ENCODE data around the gene BTBD16.
A peak's percentile ranks its signal among the peaks of the same experiment; 100 is the strongest.

BTBD16 gene

GRCh38 chr10:122341141-122341810, 70.2 kb downstream of the BTBD16 start:
- Histone ChIP-seq H3K9me3 (ENCODE audit: insufficient read depth, low read length) (no peaks in the 10 kb centered on the region), H3K4me3 (ENCODE audit: insufficient read length, low read depth) (no peak overlapping the region), H3K36me3 (ENCODE audit: insufficient read depth, insufficient read length, low read length) (no peaks in the 10 kb centered on the region), H3K4me1 (ENCODE audit: insufficient read depth, insufficient read length) (no peaks in the 10 kb centered on the region), H3K9ac (ENCODE audit: insufficient read length, low read depth) (no peak overlapping the region), H3K27me3 (ENCODE audit: insufficient read depth, insufficient read length) (no peaks in the 10 kb centered on the region)
- DNase-seq (ENCODE audit: low read depth, low spot score) = no peak
- no peak for TF ChIP-seq ZNF274 (IDR thresholded peaks at IDR 0.05; ENCODE audit: low read depth, low read length)
- TF ChIP-seq YY1 (IDR thresholded peaks at IDR 0.05; ENCODE audit: insufficient read depth, insufficient read length) = no peak
- no peak for TF ChIP-seq SUZ12 (IDR thresholded peaks at IDR 0.05; ENCODE audit: extremely low read depth, insufficient read depth, insufficient read length)

- Histone ChIP-seq H3K27me3 (ENCODE audit: insufficient read depth, insufficient read length) (no peaks in the 10 kb centered on the region), H3K4me3 (ENCODE audit: insufficient read length, low read depth) (no peak overlapping the region), H3K36me3 (ENCODE audit: insufficient read depth, insufficient read length, low read length) (no peaks in the 10 kb centered on the region), H3K9me3 (ENCODE audit: insufficient read depth, low read length) (no peaks in the 10 kb centered on the region), H3K4me1 (ENCODE audit: insufficient read depth, insufficient read length) (no peaks in the 10 kb centered on the region), H3K9ac (ENCODE audit: insufficient read length, low read depth) (no peak overlapping the region)
- DNase-seq (ENCODE audit: low read depth, low spot score) = peak; percentile 18
- TF ChIP-seq ZNF274 (IDR thresholded peaks at IDR 0.05; ENCODE audit: low read depth, low read length) (no peak), SUZ12 (IDR thresholded peaks at IDR 0.05; ENCODE audit: extremely low read depth, insufficient read depth, insufficient read length) (no peak), YY1 (IDR thresholded peaks at IDR 0.05; ENCODE audit: insufficient read depth, insufficient read length) (no peak)
Measured at GRCh38 chr10:122342293-122343134, 71.4 kb downstream of the BTBD16 start.

- H3K9ac ChIP-seq (ENCODE audit: insufficient read length, low read depth) = no peak overlapping the region
- TF ChIP-seq SUZ12 (IDR thresholded peaks at IDR 0.05; ENCODE audit: extremely low read depth, insufficient read depth, insufficient read length) = no peak
- no peak for TF ChIP-seq ZNF274 (IDR thresholded peaks at IDR 0.05; ENCODE audit: low read depth, low read length)
- TF ChIP-seq YY1 (IDR thresholded peaks at IDR 0.05; ENCODE audit: insufficient read depth, insufficient read length) = no peak
Measured at GRCh38 chr10:122343135-122343800, 72.2 kb downstream of the BTBD16 start.

DNA sequence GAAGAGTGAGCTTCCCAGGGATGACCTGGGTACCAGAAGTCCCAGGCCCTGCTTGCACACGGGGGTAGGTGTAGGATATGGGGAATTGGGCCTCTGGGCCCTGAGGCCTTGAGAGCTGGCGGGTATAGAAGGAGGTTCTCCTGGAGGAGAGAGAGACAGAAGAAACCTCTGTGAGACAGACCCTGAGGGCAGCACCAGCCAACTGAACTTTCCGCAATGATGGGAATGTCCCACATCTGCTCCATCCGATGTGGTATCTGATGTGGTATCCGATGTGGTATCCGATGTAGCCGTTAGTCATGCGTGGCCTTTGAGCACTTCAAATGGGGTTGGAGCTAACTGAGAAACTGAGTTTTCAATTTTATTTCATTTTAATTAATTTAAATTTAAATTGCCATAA, 72.8 kb downstream of the BTBD16 start:
- Histone ChIP-seq H3K36me3 (ENCODE audit: insufficient read depth, insufficient read length, low read length) (no peaks in the 10 kb centered on the region), H3K4me1 (ENCODE audit: insufficient read depth, insufficient read length) (no peaks in the 10 kb centered on the region), H3K9me3 (ENCODE audit: insufficient read depth, low read length) (no peaks in the 10 kb centered on the region), H3K4me3 (ENCODE audit: insufficient read length, low read depth) (no peak overlapping the region), H3K27me3 (ENCODE audit: insufficient read depth, insufficient read length) (no peaks in the 10 kb centered on the region), H3K9ac (ENCODE audit: insufficient read length, low read depth) (no peak overlapping the region)
- DNase-seq (ENCODE audit: low read depth, low spot score) = no peak
- TF ChIP-seq SUZ12 (IDR thresholded peaks at IDR 0.05; ENCODE audit: extremely low read depth, insufficient read depth, insufficient read length) = no peak
- TF ChIP-seq ZNF274 (IDR thresholded peaks at IDR 0.05; ENCODE audit: low read depth, low read length) = no peak
- TF ChIP-seq YY1 (IDR thresholded peaks at IDR 0.05; ENCODE audit: insufficient read depth, insufficient read length) = no peak

More at GRCh38 chr10:122343135-122343800, 72.2 kb downstream of the BTBD16 start:
- Histone ChIP-seq H3K36me3 (ENCODE audit: insufficient read depth, insufficient read length, low read length) (no peaks in the 10 kb centered on the region), H3K4me3 (ENCODE audit: insufficient read length, low read depth) (no peak overlapping the region), H3K9me3 (ENCODE audit: insufficient read depth, low read length) (no peaks in the 10 kb centered on the region), H3K4me1 (ENCODE audit: insufficient read depth, insufficient read length) (no peaks in the 10 kb centered on the region), H3K27me3 (ENCODE audit: insufficient read depth, insufficient read length) (no peaks in the 10 kb centered on the region)
- no peak for DNase-seq (ENCODE audit: low read depth, low spot score)

- Histone ChIP-seq H3K36me3 (ENCODE audit: insufficient read depth, insufficient read length, low read length) (no peaks in the 10 kb centered on the region), H3K4me1 (ENCODE audit: insufficient read depth, insufficient read length) (no peaks in the 10 kb centered on the region), H3K4me3 (ENCODE audit: insufficient read length, low read depth) (no peak overlapping the region), H3K9ac (ENCODE audit: insufficient read length, low read depth) (no peak overlapping the region), H3K27me3 (ENCODE audit: insufficient read depth, insufficient read length) (no peaks in the 10 kb centered on the region), H3K9me3 (ENCODE audit: insufficient read depth, low read length) (no peaks in the 10 kb centered on the region)
- no peak for DNase-seq (ENCODE audit: low read depth, low spot score)
- no peak for TF ChIP-seq ZNF274 (IDR thresholded peaks at IDR 0.05; ENCODE audit: low read depth, low read length)
- TF ChIP-seq SUZ12 (IDR thresholded peaks at IDR 0.05; ENCODE audit: extremely low read depth, insufficient read depth, insufficient read length) = no peak
- TF ChIP-seq YY1 (IDR thresholded peaks at IDR 0.05; ENCODE audit: insufficient read depth, insufficient read length) = no peak
Measured at GRCh38 chr10:122344741-122345258, 73.7 kb downstream of the BTBD16 start.

DNA sequence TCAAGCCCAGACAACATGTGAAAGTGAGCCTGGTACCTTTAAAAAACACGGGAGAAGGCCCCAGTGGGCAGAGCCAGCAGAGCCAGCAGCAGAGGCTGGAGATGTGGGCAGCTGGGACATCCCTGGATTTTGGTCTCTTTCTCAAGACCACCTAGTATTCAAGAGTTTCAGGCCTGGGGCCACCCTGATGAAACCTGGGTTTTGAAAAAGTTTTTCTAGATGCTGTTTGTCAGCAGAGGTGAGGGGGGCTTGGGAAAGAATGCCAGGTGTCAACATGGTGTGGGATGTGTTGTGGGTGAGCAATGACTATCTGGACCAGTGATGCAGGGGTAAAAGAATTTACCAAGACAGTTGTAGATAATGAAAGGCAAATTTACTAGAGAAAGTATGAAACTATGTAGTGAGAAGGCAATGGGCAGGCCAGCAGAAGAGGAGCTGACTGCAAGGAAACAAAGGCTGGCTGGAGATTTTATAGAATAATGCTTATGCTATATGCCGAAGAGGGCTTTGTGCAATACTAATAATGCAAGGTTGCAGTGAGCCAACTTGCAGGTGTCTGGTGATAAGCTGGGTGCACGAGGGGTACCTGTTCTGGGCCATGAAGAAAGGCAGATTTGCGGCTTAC, 75.3 kb downstream of the BTBD16 start:
- H3K9ac ChIP-seq (ENCODE audit: insufficient read length, low read depth) = no peak overlapping the region
- no peak for DNase-seq (ENCODE audit: low read depth, low spot score)
- no peak for TF ChIP-seq ZNF274 (IDR thresholded peaks at IDR 0.05; ENCODE audit: low read depth, low read length)
- TF ChIP-seq SUZ12 (IDR thresholded peaks at IDR 0.05; ENCODE audit: extremely low read depth, insufficient read depth, insufficient read length) = no peak
- TF ChIP-seq YY1 (IDR thresholded peaks at IDR 0.05; ENCODE audit: insufficient read depth, insufficient read length) = no peak
- H3K36me3 ChIP-seq (ENCODE audit: insufficient read depth, insufficient read length, low read length) = no peaks in the 10 kb centered on the region
- H3K4me3 ChIP-seq (ENCODE audit: insufficient read length, low read depth) = no peak overlapping the region
- H3K9me3 ChIP-seq (ENCODE audit: insufficient read depth, low read length) = no peaks in the 10 kb centered on the region
- no peaks in the 10 kb centered on the region for H3K4me1 ChIP-seq (ENCODE audit: insufficient read depth, insufficient read length)
- no peaks in the 10 kb centered on the region for H3K27me3 ChIP-seq (ENCODE audit: insufficient read depth, insufficient read length)
